GM23338 (cell line): Measurements from ENCODE around the gene SORCS2. TPM values are rescaled to one million over a fixed set of nuclear protein-coding genes. Genes with fewer than 3 reads are reported as not detected.

Experiments
- ATAC-seq: fragments of 200-7000 bp; cut with Tn5 transposase; 3 replicates; pipeline ENCODE4 v1.9.1; 2020
- DNase-seq: peaks from one replicate; pipeline ENCODE4 v3.0.0-alpha.2; 2015; ENCODE audit warnings: low spot score
- H2AFZ ChIP-seq: fragments of 200-600 bp; sonication (generic); 2 replicates; pipeline ENCODE4 v1.8.0; 2016; ENCODE audit warnings: antibody characterized with exemption, mild to moderate bottlenecking, moderate library complexity
- H3F3A ChIP-seq: fragments of 200-600 bp; sonication (generic); replicated peaks from 2 replicates; pipeline ENCODE4 v1.8.0; 2017; ENCODE audit warnings: antibody characterized with exemption, mixed run types, low read depth
- H3K27ac ChIP-seq: fragments of 200-600 bp; sonication (generic); 2 replicates; pipeline ENCODE4 v1.6.1; 2016; ENCODE audit warnings: low read depth
- H3K27me3 ChIP-seq: fragments of 200-600 bp; sonication (generic); 2 replicates; pipeline ENCODE4 v1.8.0; 2016; ENCODE audit warnings: mild to moderate bottlenecking, mixed run types, moderate library complexity; ENCODE audit not compliant: insufficient read depth
- H3K36me3 ChIP-seq: fragments of 200-600 bp; sonication (generic); 2 replicates; pipeline ENCODE4 v1.8.0; 2016; ENCODE audit warnings: mild to moderate bottlenecking; ENCODE audit not compliant: insufficient read depth
- H3K4me1 ChIP-seq: fragments of 200-600 bp; sonication (generic); 2 replicates; pipeline ENCODE4 v1.8.0; 2016; ENCODE audit warnings: mild to moderate bottlenecking, moderate library complexity; ENCODE audit not compliant: insufficient read depth
- H3K4me2 ChIP-seq: fragments of 200-600 bp; sonication (generic); 2 replicates; pipeline ENCODE4 v1.7.1; 2017; ENCODE audit warnings: mixed run types
- H3K4me3 ChIP-seq: fragments of 200-600 bp; sonication (generic); 2 replicates; pipeline ENCODE4 v1.6.1; 2016; ENCODE audit warnings: mixed run types
- H3K79me2 ChIP-seq: fragments of 200-600 bp; sonication (generic); replicated peaks from 2 replicates; pipeline ENCODE4 v1.8.0; 2017; ENCODE audit warnings: mild to moderate bottlenecking; ENCODE audit not compliant: insufficient read depth
- H3K9me2 ChIP-seq: fragments of 200-600 bp; sonication (generic); 2 replicates; pipeline ENCODE4 v1.8.0; 2017; ENCODE audit not compliant: insufficient read depth
- H4K20me1 ChIP-seq: fragments of 200-600 bp; sonication (generic); replicated peaks from 2 replicates; pipeline ENCODE4 v1.8.0; 2017; ENCODE audit warnings: mild to moderate bottlenecking; ENCODE audit not compliant: insufficient read depth
- H3K27ac Mint-ChIP-seq: 2 replicates; pipeline ENCODE4 v1.8.0; 2020; ENCODE audit warnings: inconsistent platforms, mild to moderate bottlenecking, moderate library complexity, mixed read lengths
- H3K27me3 Mint-ChIP-seq: 3 replicates; pipeline ENCODE4 v1.8.0; 2022; ENCODE audit warnings: low read depth, mild to moderate bottlenecking, moderate library complexity, mixed read lengths, inconsistent platforms; ENCODE audit not compliant: insufficient read depth, poor library complexity
- H3K36me3 Mint-ChIP-seq: 3 replicates; pipeline ENCODE4 v1.8.0; 2021; ENCODE audit warnings: low read depth, mild to moderate bottlenecking, inconsistent platforms, moderate library complexity, mixed read lengths
- H3K4me1 Mint-ChIP-seq: 3 replicates; pipeline ENCODE4 v1.8.0; 2020; ENCODE audit warnings: mild to moderate bottlenecking, inconsistent platforms, mixed read lengths
- H3K4me3 Mint-ChIP-seq: 3 replicates; pipeline ENCODE4 v1.8.0; 2021; ENCODE audit warnings: moderate library complexity, mild to moderate bottlenecking, inconsistent platforms, mixed read lengths
- H3K9me3 Mint-ChIP-seq: 3 replicates; pipeline ENCODE4 v1.8.0; 2020; ENCODE audit warnings: moderate library complexity, mild to moderate bottlenecking, inconsistent platforms, mixed read lengths
- CREB1 ChIP-seq: fragments of 250-450 bp; sonication (Bioruptor Pico); IDR thresholded peaks from 2 replicates; pipeline ENCODE4 v1.5.0; 2020; ENCODE audit warnings: low read depth, mild to moderate bottlenecking, moderate library complexity
- EZH2 ChIP-seq: fragments of 200-600 bp; sonication (generic); IDR thresholded peaks from one replicate; pipeline ENCODE4 v1.8.0; 2017; ENCODE audit warnings: antibody characterized with exemption, mild to moderate bottlenecking, low read depth; ENCODE audit not compliant: unreplicated experiment
- EZH2phosphoT487 ChIP-seq: fragments of 200-600 bp; sonication (generic); IDR thresholded peaks from one replicate; pipeline ENCODE4 v1.8.1; 2018; ENCODE audit warnings: antibody characterized with exemption; ENCODE audit not compliant: unreplicated experiment
- JUNB ChIP-seq: IDR thresholded peaks from one replicate; pipeline ENCODE4 v1.6.1; 2016; ENCODE audit warnings: antibody characterized with exemption; ENCODE audit not compliant: unreplicated experiment
- NANOG ChIP-seq: IDR thresholded peaks from 2 replicates; pipeline ENCODE4 v1.6.1; 2016; ENCODE audit warnings: antibody characterized with exemption, borderline replicate concordance
- POLR2AphosphoS5 ChIP-seq: IDR thresholded peaks from 2 replicates; pipeline ENCODE4 v1.6.1; 2016; ENCODE audit warnings: antibody characterized with exemption, low read depth
- STAT1 ChIP-seq: IDR thresholded peaks from one replicate; pipeline ENCODE4 v1.6.1; 2016; ENCODE audit warnings: antibody characterized with exemption; ENCODE audit not compliant: unreplicated experiment
- ZNF114 ChIP-seq: fragments of 250-450 bp; sonication (Bioruptor Pico); IDR thresholded peaks from 2 replicates; pipeline ENCODE4 v1.5.0; 2020; ENCODE audit warnings: mild to moderate bottlenecking, moderate library complexity
- ZNF331 ChIP-seq: fragments of 250-450 bp; sonication (Bioruptor Pico); IDR thresholded peaks from 2 replicates; pipeline ENCODE4 v1.5.0; 2020; ENCODE audit warnings: low read depth, mild to moderate bottlenecking, moderate library complexity
- polyA plus RNA-seq: library from polyadenylated mRNA; unstranded; fragments of >200 nt; fragmentation: Nextera tagmentation; extraction: Ambion mirVana; gene quantifications from 2 replicates; pipeline ENCODE4 v1.2.1, GENCODE V29; 2016
- total RNA-seq: library from RNA; depleted of rRNA; stranded (reverse); fragments of >200 nt; shearing (Covaris generic); gene quantifications from 2 replicates; pipeline ENCODE4 v1.2.3, GENCODE V29; 2014
- TF ChIP-seq, protein P1 (sequence below): fragments of 250-450 bp; sonication (Bioruptor Pico); IDR thresholded peaks from 2 replicates; pipeline ENCODE4 v1.5.0; 2020; ENCODE audit warnings: mild to moderate bottlenecking, moderate library complexity
- TF ChIP-seq, protein P2 (sequence below): IDR thresholded peaks from one replicate; pipeline ENCODE4 v1.6.1; 2018; ENCODE audit warnings: antibody characterized with exemption; ENCODE audit not compliant: unreplicated experiment
- TF ChIP-seq, protein P3 (sequence below): IDR thresholded peaks from 2 replicates; pipeline ENCODE4 v1.6.1; 2016; ENCODE audit warnings: antibody characterized with exemption
- TF ChIP-seq, protein P4 (sequence below), 2 experiments: fragments of 200-600 bp in 1 of 2; sonication (generic) in 1 of 2; conservative IDR thresholded peaks; 2 replicates each; pipeline versions ENCODE4 v1.5.1 to v1.6.1; 2016 to 2017; ENCODE audit warnings: antibody characterized with exemption in 2 of 2, low read depth in 2 of 2, mild to moderate bottlenecking in 2 of 2, moderate library complexity in 1 of 2

The SORCS2 gene
- total and polyA plus RNA-seq, 2 experiments from 2014 or later = 0.47 to 2.4 TPM

DNA sequence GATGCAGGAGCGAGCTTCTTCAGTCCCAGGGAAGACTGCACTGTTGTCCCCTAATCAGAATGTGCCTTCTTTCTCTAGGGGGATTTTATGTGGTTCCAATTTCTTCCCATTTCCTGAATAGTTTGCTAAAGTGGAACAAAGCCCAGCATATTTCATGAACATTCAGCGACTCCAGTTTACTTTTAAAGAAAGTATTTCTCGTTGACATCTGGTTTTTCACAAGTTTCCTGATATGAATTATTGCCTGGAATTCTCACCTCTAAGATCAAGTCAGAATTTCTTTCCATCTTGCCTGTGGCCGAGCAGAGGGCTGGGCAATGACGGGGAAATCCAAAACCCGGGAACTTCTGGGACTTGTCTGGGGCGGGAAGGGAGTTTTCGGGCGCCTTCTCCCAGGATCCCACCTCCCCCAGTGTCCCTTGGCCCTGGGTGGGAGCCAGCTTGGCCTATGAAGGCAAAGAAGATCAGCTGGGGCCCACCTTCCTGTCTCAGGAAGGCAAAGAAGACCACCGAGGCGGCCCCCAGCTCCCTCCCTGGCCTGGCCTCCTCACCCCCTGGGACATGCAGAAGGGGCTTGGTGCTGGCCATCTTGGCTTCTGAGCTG lies 15.4 kb downstream of the SORCS2 start:
- H3K27ac Mint-ChIP-seq = no peak overlapping the region

More for the DNA sequence above, 15.4 kb downstream of the SORCS2 start:
- H4K20me1 ChIP-seq = no peaks in the 10 kb centered on the region
- no peak overlapping the region for H3K4me2 ChIP-seq
- H3K4me3 ChIP-seq = no peak overlapping the region
- no peak overlapping the region; the same call in 1 of the 2 replicates for H3K27ac ChIP-seq
- Mint-ChIP-seq H3K27me3 (peaks cover 13% of the 10 kb centered on the region), H3K36me3 (no peaks in the 10 kb centered on the region), H3K4me1 (peaks cover 20% of the 10 kb centered on the region), H3K9me3 (peaks cover 5% of the 10 kb centered on the region; the same call in 1 of the 3 replicates), H3K4me3 (no peak overlapping the region)
- no peaks in the 10 kb centered on the region for H3K9me2 ChIP-seq
- 0 out of 3 replicates have a peak, but pooled peaks have one; percentile 14 for ATAC-seq
- DNase-seq = no peak
- H3K79me2 ChIP-seq = no peaks in the 10 kb centered on the region
- TF ChIP-seq EZH2 (no peak), STAT1 (no peak), JUNB (no peak), CREB1 (CRISPR knock-in tag) (no peak), ZNF114 (CRISPR knock-in tag) (no peak), ZNF331 (CRISPR knock-in tag) (no peak), EZH2phosphoT487 (no peak), NANOG (no peak), POLR2AphosphoS5 (no peak)
- TF ChIP-seq, protein P1, sequence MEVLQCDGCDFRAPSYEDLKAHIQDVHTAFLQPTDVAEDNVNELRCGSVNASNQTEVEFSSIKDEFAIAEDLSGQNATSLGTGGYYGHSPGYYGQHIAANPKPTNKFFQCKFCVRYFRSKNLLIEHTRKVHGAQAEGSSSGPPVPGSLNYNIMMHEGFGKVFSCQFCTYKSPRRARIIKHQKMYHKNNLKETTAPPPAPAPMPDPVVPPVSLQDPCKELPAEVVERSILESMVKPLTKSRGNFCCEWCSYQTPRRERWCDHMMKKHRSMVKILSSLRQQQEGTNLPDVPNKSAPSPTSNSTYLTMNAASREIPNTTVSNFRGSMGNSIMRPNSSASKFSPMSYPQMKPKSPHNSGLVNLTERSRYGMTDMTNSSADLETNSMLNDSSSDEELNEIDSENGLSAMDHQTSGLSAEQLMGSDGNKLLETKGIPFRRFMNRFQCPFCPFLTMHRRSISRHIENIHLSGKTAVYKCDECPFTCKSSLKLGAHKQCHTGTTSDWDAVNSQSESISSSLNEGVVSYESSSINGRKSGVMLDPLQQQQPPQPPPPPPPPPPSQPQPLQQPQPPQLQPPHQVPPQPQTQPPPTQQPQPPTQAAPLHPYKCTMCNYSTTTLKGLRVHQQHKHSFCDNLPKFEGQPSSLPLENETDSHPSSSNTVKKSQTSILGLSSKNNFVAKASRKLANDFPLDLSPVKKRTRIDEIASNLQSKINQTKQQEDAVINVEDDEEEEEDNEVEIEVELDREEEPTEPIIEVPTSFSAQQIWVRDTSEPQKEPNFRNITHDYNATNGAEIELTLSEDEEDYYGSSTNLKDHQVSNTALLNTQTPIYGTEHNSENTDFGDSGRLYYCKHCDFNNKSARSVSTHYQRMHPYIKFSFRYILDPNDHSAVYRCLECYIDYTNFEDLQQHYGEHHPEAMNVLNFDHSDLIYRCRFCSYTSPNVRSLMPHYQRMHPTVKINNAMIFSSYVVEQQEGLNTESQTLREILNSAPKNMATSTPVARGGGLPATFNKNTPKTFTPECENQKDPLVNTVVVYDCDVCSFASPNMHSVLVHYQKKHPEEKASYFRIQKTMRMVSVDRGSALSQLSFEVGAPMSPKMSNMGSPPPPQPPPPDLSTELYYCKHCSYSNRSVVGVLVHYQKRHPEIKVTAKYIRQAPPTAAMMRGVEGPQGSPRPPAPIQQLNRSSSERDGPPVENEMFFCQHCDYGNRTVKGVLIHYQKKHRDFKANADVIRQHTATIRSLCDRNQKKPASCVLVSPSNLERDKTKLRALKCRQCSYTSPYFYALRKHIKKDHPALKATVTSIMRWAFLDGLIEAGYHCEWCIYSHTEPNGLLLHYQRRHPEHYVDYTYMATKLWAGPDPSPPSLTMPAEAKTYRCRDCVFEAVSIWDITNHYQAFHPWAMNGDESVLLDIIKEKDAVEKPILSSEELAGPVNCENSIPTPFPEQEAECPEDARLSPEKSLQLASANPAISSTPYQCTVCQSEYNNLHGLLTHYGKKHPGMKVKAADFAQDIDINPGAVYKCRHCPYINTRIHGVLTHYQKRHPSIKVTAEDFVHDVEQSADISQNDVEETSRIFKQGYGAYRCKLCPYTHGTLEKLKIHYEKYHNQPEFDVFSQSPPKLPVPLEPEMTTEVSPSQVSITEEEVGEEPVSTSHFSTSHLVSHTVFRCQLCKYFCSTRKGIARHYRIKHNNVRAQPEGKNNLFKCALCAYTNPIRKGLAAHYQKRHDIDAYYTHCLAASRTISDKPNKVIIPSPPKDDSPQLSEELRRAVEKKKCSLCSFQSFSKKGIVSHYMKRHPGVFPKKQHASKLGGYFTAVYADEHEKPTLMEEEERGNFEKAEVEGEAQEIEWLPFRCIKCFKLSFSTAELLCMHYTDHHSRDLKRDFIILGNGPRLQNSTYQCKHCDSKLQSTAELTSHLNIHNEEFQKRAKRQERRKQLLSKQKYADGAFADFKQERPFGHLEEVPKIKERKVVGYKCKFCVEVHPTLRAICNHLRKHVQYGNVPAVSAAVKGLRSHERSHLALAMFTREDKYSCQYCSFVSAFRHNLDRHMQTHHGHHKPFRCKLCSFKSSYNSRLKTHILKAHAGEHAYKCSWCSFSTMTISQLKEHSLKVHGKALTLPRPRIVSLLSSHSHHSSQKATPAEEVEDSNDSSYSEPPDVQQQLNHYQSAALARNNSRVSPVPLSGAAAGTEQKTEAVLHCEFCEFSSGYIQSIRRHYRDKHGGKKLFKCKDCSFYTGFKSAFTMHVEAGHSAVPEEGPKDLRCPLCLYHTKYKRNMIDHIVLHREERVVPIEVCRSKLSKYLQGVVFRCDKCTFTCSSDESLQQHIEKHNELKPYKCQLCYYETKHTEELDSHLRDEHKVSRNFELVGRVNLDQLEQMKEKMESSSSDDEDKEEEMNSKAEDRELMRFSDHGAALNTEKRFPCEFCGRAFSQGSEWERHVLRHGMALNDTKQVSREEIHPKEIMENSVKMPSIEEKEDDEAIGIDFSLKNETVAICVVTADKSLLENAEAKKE (CRISPR knock-in tag) = no peak
- TF ChIP-seq, protein P2, sequence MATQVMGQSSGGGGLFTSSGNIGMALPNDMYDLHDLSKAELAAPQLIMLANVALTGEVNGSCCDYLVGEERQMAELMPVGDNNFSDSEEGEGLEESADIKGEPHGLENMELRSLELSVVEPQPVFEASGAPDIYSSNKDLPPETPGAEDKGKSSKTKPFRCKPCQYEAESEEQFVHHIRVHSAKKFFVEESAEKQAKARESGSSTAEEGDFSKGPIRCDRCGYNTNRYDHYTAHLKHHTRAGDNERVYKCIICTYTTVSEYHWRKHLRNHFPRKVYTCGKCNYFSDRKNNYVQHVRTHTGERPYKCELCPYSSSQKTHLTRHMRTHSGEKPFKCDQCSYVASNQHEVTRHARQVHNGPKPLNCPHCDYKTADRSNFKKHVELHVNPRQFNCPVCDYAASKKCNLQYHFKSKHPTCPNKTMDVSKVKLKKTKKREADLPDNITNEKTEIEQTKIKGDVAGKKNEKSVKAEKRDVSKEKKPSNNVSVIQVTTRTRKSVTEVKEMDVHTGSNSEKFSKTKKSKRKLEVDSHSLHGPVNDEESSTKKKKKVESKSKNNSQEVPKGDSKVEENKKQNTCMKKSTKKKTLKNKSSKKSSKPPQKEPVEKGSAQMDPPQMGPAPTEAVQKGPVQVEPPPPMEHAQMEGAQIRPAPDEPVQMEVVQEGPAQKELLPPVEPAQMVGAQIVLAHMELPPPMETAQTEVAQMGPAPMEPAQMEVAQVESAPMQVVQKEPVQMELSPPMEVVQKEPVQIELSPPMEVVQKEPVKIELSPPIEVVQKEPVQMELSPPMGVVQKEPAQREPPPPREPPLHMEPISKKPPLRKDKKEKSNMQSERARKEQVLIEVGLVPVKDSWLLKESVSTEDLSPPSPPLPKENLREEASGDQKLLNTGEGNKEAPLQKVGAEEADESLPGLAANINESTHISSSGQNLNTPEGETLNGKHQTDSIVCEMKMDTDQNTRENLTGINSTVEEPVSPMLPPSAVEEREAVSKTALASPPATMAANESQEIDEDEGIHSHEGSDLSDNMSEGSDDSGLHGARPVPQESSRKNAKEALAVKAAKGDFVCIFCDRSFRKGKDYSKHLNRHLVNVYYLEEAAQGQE = no peak
- TF ChIP-seq, protein P3, sequence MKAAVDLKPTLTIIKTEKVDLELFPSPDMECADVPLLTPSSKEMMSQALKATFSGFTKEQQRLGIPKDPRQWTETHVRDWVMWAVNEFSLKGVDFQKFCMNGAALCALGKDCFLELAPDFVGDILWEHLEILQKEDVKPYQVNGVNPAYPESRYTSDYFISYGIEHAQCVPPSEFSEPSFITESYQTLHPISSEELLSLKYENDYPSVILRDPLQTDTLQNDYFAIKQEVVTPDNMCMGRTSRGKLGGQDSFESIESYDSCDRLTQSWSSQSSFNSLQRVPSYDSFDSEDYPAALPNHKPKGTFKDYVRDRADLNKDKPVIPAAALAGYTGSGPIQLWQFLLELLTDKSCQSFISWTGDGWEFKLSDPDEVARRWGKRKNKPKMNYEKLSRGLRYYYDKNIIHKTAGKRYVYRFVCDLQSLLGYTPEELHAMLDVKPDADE = no peak
- TF ChIP-seq, protein P4, sequence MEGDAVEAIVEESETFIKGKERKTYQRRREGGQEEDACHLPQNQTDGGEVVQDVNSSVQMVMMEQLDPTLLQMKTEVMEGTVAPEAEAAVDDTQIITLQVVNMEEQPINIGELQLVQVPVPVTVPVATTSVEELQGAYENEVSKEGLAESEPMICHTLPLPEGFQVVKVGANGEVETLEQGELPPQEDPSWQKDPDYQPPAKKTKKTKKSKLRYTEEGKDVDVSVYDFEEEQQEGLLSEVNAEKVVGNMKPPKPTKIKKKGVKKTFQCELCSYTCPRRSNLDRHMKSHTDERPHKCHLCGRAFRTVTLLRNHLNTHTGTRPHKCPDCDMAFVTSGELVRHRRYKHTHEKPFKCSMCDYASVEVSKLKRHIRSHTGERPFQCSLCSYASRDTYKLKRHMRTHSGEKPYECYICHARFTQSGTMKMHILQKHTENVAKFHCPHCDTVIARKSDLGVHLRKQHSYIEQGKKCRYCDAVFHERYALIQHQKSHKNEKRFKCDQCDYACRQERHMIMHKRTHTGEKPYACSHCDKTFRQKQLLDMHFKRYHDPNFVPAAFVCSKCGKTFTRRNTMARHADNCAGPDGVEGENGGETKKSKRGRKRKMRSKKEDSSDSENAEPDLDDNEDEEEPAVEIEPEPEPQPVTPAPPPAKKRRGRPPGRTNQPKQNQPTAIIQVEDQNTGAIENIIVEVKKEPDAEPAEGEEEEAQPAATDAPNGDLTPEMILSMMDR (conservative IDR thresholded peaks at IDR 0.05; ENCODE audit: low read depth in 2 of 2) = no peak
- H3K36me3 ChIP-seq = no peaks in the 10 kb centered on the region; the same call in 1 of the 2 replicates
- H2AFZ ChIP-seq = no peak overlapping the region
- peaks cover 4% of the 10 kb centered on the region for H3K4me1 ChIP-seq
- no peaks in the 10 kb centered on the region for H3K27me3 ChIP-seq
- no peaks in the 10 kb centered on the region for H3F3A ChIP-seq
